ENCODE measurements around the gene ALLC. TPM values are rescaled to one million over a fixed set of nuclear protein-coding genes. Genes with fewer than 3 reads are reported as not detected.
A peak's percentile ranks its signal among the peaks of the same experiment; 100 is the strongest.

ALLC gene
- total and polyA plus RNA-seq, 2 donors (not counting 1 experiment from before 2014, with no cell fraction given) = not detected

GRCh38 chr2:3651691-3652648, 6.0 kb upstream of the ALLC start:
- H3K9me3 ChIP-seq (ENCODE audit: control extremely low read depth in 1 of 3, control insufficient read depth in 2 of 3, insufficient read depth in 1 of 3, low read length in 2 of 3) = no peaks in the 10 kb centered on the region

More at GRCh38 chr2:3651691-3652648, 6.0 kb upstream of the ALLC start:
- ChIA-PET POLR2A (interaction anchor here (0.6 to 1.2 kb wide), 2 partner anchors 94 to 231 kb away, joined by 4 to 7 read pairs; partner anchors contain the start of gene RNASEH1), CTCF (interaction anchor here (0.5 to 6.8 kb wide), 12 partner anchors 9 to 1777 kb away, joined by 3 to 91 read pairs (median 3); no protein-coding TSS in a partner anchor)
- peak overlapping the region; percentile 76 for H2AFZ ChIP-seq (ENCODE audit: insufficient read depth, low read depth, low read length, poor library complexity, severe bottlenecking)
- H3K27me3 ChIP-seq (replicated peaks in 1 of 4; ENCODE audit: control extremely low read depth in 1 of 4, control insufficient read depth in 3 of 4, insufficient read depth in 4 of 4, low read length in 3 of 4) = peaks cover 0 to 16% (median 1%) of the 10 kb centered on the region in 4 experiments
- H3K27ac ChIP-seq (ENCODE audit: low read length in 2 of 2) = peak overlapping the region; percentile 53 to 54
- H4K20me1 ChIP-seq (ENCODE audit: control insufficient read depth, insufficient read depth, low read length, poor library complexity, severe bottlenecking) = no peaks in the 10 kb centered on the region
- H3K36me3 ChIP-seq (replicated peaks in 1 of 2; ENCODE audit: control extremely low read depth in 1 of 2, control insufficient read depth in 1 of 2, extremely low read depth in 1 of 2, insufficient read depth in 2 of 2, low read length in 1 of 2) = no peaks in the 10 kb centered on the region
- peaks cover 14 to 15% of the 10 kb centered on the region in 2 donors for H3K4me1 ChIP-seq (ENCODE audit: control insufficient read depth in 2 of 2, insufficient read depth in 2 of 2, low read length in 2 of 2)
- Mint-ChIP-seq H3K4me1 (peaks cover 16% of the 10 kb centered on the region), H3K27ac (peak overlapping the region; percentile 86), H3K9me3 (ENCODE audit: insufficient read depth) (no peaks in the 10 kb centered on the region), H3K27me3 (no peaks in the 10 kb centered on the region), H3K4me3 (peak overlapping the region; percentile 93)
- H3K4me3 ChIP-seq (ENCODE audit: control extremely low read depth in 1 of 5, extremely low read depth in 1 of 5, insufficient read depth in 1 of 5, low read depth in 2 of 5, low read length in 4 of 5) = peak overlapping the region; percentile 16 to 66 (median 46)
- H3K79me2 ChIP-seq (ENCODE audit: control insufficient read depth, insufficient read depth, low read length) = no peaks in the 10 kb centered on the region
- 11% methylated on average over 40 of the region's 45 CpGs for WGBS (ENCODE audit: insufficient coverage)
- DNase-seq (peak; percentile 70), ATAC-seq (ENCODE audit: low read depth) (peak; percentile 70)
- H3K4me2 ChIP-seq (replicated peaks; ENCODE audit: low read depth, low read length, poor library complexity, severe bottlenecking) = peak overlapping the region; percentile 83
- intact Hi-C loops (cut with micrococcal nuclease) = loop anchor here (1.0 to 10.0 kb wide), 3 partner anchors 94 to 1767 kb away; partner anchors contain the start of genes RNASEH1 and TRAPPC12
- TF ChIP-seq, protein P1, sequence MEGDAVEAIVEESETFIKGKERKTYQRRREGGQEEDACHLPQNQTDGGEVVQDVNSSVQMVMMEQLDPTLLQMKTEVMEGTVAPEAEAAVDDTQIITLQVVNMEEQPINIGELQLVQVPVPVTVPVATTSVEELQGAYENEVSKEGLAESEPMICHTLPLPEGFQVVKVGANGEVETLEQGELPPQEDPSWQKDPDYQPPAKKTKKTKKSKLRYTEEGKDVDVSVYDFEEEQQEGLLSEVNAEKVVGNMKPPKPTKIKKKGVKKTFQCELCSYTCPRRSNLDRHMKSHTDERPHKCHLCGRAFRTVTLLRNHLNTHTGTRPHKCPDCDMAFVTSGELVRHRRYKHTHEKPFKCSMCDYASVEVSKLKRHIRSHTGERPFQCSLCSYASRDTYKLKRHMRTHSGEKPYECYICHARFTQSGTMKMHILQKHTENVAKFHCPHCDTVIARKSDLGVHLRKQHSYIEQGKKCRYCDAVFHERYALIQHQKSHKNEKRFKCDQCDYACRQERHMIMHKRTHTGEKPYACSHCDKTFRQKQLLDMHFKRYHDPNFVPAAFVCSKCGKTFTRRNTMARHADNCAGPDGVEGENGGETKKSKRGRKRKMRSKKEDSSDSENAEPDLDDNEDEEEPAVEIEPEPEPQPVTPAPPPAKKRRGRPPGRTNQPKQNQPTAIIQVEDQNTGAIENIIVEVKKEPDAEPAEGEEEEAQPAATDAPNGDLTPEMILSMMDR (IDR thresholded peaks at IDR 0.05) = no peak
- no peak for TF ChIP-seq EZH2 (IDR thresholded peaks at IDR 0.05; ENCODE audit: borderline replicate concordance, insufficient read depth, low read depth, low read length, poor library complexity, severe bottlenecking)
- peak overlapping the region; percentile 68 for H3K9ac ChIP-seq (ENCODE audit: low read length)
